GM12891 (cell line): ENCODE results near the gene ZNF431.

Experiments
- POLR2A ChIP-seq: IDR thresholded peaks from 2 replicates; pipeline ENCODE4 v1.6.1; 2011; ENCODE audit warnings: low read depth, low read length, control low read depth
- SPI1 ChIP-seq: IDR thresholded peaks from 2 replicates; pipeline ENCODE4 v1.6.1; 2011; ENCODE audit warnings: low read depth, low read length, control low read depth
- TAF1 ChIP-seq: IDR thresholded peaks from 2 replicates; pipeline ENCODE4 v1.6.1; 2011; ENCODE audit warnings: low read depth, low read length, control low read depth

DNA sequence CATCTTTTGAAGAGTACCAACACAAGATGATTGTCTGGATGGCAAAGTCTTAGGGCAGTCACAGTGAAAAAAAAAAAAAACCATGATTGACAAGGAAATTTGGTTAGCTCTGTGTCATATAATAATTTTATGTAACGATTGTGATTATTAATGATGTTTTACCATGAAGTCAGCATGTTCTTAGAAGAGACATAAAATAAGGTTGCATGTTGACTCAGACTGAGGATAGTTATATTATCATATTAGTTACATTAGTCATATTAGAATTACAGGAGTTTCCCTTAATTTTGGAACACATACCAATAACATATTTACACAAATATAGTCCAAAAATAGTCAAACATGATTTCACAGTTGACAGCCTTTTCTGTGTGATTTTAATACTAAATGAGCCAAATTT is 5.7 kb downstream of the ZNF431 start:
- TF ChIP-seq POLR2A (no peak), TAF1 (no peak), SPI1 (no peak)
